ENCODE data around the gene DIO3.

Gene DIO3

GRCh38 chr14:101520621-101521472 lies 40.4 kb upstream of the DIO3 start:
- DNase-seq (ENCODE audit: low read depth): peak; percentile 27
- no peak for TF ChIP-seq CTCF (IDR thresholded peaks at IDR 0.05; ENCODE audit: low read length, missing control alignments)

GRCh38 chr14:101521473-101521915 lies 39.8 kb upstream of the DIO3 start:
- H3K4me3 ChIP-seq (replicated peaks; ENCODE audit: low read depth, low read length): no peak overlapping the region
- DNase-seq (ENCODE audit: low read depth): no peak
- TF ChIP-seq CTCF (IDR thresholded peaks at IDR 0.05; ENCODE audit: low read length, missing control alignments): no peak

More at GRCh38 chr14:101520621-101521472, 40.4 kb upstream of the DIO3 start:
- H3K4me3 ChIP-seq (replicated peaks; ENCODE audit: low read depth, low read length): no peak overlapping the region

- no peak for DNase-seq (ENCODE audit: low read depth)
- no peak overlapping the region for H3K4me3 ChIP-seq (replicated peaks; ENCODE audit: low read depth, low read length)
- TF ChIP-seq CTCF (IDR thresholded peaks at IDR 0.05; ENCODE audit: low read length, missing control alignments): no peak
These were observed 39.3 kb upstream of the DIO3 start for GRCh38 chr14:101521978-101522377.

- TF ChIP-seq CTCF (IDR thresholded peaks at IDR 0.05; ENCODE audit: low read length, missing control alignments): no peak
- H3K4me3 ChIP-seq (replicated peaks; ENCODE audit: low read depth, low read length): no peak overlapping the region
- DNase-seq (ENCODE audit: low read depth): no peak
These were observed 35.4 kb upstream of the DIO3 start for GRCh38 chr14:101525640-101526527.

- no peak overlapping the region for H3K4me3 ChIP-seq (replicated peaks; ENCODE audit: low read depth, low read length)
- no peak for TF ChIP-seq CTCF (IDR thresholded peaks at IDR 0.05; ENCODE audit: low read length, missing control alignments)
- no peak for DNase-seq (ENCODE audit: low read depth)
These were observed 33.3 kb upstream of the DIO3 start for GRCh38 chr14:101527987-101528386.

- no peak overlapping the region for H3K4me3 ChIP-seq (replicated peaks; ENCODE audit: low read depth, low read length)
- TF ChIP-seq CTCF (IDR thresholded peaks at IDR 0.05; ENCODE audit: low read length, missing control alignments): no peak
- no peak for DNase-seq (ENCODE audit: low read depth)
These were observed 32.2 kb upstream of the DIO3 start for GRCh38 chr14:101529079-101529478.

All from fibroblast of pulmonary artery (primary cell).